Measurements from ENCODE around the gene TCEAL5.
"Not testable (repeated sequence)": the region's sequence is repeated elsewhere in the genome, so short reads cannot be mapped to it uniquely, and the experiment has no call there.

Gene TCEAL5

DNA sequence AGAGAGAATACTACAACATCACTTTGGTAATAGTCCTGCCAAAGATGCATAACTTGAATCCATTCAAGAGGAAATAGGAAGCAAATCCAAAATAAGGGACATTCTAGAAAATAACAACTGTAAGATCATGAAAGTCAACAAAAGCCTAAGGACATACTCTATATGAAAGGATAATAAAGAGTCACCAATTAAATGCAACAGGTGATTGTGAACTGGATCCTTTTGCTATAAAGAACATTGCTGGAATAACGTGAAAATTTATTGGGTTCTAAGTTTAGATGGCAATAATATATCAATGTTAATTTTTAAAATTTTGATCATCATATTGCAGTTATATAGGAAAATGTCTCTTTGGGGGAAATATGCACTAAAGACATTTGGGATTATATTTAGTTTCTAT lies 41.7 kb downstream of the TCEAL5 start:
- no peak overlapping the region for H3K4me3 ChIP-seq
- TF ChIP-seq, protein P1, sequence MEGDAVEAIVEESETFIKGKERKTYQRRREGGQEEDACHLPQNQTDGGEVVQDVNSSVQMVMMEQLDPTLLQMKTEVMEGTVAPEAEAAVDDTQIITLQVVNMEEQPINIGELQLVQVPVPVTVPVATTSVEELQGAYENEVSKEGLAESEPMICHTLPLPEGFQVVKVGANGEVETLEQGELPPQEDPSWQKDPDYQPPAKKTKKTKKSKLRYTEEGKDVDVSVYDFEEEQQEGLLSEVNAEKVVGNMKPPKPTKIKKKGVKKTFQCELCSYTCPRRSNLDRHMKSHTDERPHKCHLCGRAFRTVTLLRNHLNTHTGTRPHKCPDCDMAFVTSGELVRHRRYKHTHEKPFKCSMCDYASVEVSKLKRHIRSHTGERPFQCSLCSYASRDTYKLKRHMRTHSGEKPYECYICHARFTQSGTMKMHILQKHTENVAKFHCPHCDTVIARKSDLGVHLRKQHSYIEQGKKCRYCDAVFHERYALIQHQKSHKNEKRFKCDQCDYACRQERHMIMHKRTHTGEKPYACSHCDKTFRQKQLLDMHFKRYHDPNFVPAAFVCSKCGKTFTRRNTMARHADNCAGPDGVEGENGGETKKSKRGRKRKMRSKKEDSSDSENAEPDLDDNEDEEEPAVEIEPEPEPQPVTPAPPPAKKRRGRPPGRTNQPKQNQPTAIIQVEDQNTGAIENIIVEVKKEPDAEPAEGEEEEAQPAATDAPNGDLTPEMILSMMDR (IDR thresholded peaks at IDR 0.05): no peak
- no peak overlapping the region for H3K27ac ChIP-seq
- DNase-seq (ENCODE audit: low spot score): no peak

DNA sequence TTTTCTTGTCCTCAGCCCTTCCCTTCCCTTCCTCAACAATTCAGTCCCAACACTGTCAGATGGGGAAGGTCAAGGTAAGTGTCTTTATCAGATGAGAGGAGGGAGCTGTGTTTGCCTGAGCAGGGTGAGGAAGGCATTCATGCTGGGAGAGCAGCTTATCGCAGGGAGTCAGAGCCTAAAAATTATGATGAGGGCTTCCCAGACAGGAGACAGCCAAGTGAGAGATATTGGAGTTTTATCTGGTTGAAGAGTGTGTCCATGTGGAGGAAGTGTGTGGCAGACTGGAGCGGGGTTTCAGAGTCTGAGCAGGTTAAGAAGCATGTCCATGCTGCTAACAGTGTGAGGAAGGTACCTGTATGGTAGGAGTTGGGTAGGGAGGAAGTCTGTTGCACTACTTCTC lies 43.3 kb downstream of the TCEAL5 start:
- TF ChIP-seq, protein P1 (IDR thresholded peaks at IDR 0.05): no peak
- Histone ChIP-seq H3K27ac (no peak overlapping the region), H3K4me3 (no peak overlapping the region)
- no peak for DNase-seq (ENCODE audit: low spot score)

DNA sequence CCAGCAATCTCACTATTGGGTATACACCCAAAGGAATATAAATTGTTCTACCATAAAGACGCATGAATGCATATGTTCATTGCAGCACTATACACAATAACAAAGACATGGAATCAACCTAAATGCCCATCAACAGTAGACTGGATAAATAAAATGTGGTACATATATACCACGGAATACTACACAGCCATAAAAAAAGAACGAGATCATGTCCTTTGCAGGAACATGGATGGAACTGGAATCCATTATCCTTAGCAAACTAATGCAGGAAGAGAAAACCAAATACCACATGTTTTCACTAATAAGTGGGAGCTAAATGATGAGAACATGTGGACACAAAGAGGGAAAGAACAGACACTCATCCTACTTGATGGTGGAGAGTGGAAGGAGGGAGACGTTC lies 50.6 kb downstream of the TCEAL5 start:
- H3K4me3 ChIP-seq; DNase-seq (ENCODE audit: low spot score); H3K27ac ChIP-seq: not testable (repeated sequence)

All from coronary artery (tissue), 2 donors.